ENCODE measurements around the gene ZNF43. TPM values are rescaled to one million over a fixed set of nuclear protein-coding genes. Genes with fewer than 3 reads are reported as not detected.

ZNF43 gene
- polyA plus RNA-seq, 1 of the 3 experiments (the other 2 are of a cell fraction) = 3.4 TPM

- TF ChIP-seq YY1 (IDR thresholded peaks at IDR 0.05; ENCODE audit: low read depth) = no peak
- TF ChIP-seq RXRA (IDR thresholded peaks at IDR 0.05; ENCODE audit: borderline replicate concordance, low read depth) = no peak
- no peak for TF ChIP-seq USF2 (IDR thresholded peaks at IDR 0.05; ENCODE audit: borderline replicate concordance, low read depth, low read length)
- TF ChIP-seq TCF12 (IDR thresholded peaks at IDR 0.05) = no peak
- TF ChIP-seq, protein P1, sequence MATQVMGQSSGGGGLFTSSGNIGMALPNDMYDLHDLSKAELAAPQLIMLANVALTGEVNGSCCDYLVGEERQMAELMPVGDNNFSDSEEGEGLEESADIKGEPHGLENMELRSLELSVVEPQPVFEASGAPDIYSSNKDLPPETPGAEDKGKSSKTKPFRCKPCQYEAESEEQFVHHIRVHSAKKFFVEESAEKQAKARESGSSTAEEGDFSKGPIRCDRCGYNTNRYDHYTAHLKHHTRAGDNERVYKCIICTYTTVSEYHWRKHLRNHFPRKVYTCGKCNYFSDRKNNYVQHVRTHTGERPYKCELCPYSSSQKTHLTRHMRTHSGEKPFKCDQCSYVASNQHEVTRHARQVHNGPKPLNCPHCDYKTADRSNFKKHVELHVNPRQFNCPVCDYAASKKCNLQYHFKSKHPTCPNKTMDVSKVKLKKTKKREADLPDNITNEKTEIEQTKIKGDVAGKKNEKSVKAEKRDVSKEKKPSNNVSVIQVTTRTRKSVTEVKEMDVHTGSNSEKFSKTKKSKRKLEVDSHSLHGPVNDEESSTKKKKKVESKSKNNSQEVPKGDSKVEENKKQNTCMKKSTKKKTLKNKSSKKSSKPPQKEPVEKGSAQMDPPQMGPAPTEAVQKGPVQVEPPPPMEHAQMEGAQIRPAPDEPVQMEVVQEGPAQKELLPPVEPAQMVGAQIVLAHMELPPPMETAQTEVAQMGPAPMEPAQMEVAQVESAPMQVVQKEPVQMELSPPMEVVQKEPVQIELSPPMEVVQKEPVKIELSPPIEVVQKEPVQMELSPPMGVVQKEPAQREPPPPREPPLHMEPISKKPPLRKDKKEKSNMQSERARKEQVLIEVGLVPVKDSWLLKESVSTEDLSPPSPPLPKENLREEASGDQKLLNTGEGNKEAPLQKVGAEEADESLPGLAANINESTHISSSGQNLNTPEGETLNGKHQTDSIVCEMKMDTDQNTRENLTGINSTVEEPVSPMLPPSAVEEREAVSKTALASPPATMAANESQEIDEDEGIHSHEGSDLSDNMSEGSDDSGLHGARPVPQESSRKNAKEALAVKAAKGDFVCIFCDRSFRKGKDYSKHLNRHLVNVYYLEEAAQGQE (IDR thresholded peaks at IDR 0.05; ENCODE audit: low read depth, low read length) = no peak
- no peak for TF ChIP-seq FOXJ3 (CRISPR knock-in tag; IDR thresholded peaks at IDR 0.05)
- TF ChIP-seq PBX3 (IDR thresholded peaks at IDR 0.05) = no peak
- Histone ChIP-seq H3K27me3 (ENCODE audit: insufficient read depth) (no peaks in the 10 kb centered on the region), H3F3A (replicated peaks; ENCODE audit: insufficient read depth) (peaks cover 37% of the 10 kb centered on the region), H3K9ac (no peak overlapping the region), H2AFZ (ENCODE audit: low read depth) (no peak overlapping the region), H3K4me3 (ENCODE audit: low read depth in 2 of 2, low read length in 1 of 2) (no peak overlapping the region), H3K9me2 (no peaks in the 10 kb centered on the region), H3K36me3 (replicated peaks in 1 of 2; ENCODE audit: control insufficient read depth in 1 of 2, insufficient read depth in 2 of 2, low read length in 1 of 2) (peaks cover 0 to 42% of the 10 kb centered on the region in 2 experiments), H4K20me1 (ENCODE audit: insufficient read depth) (no peaks in the 10 kb centered on the region), H3K9me3 (peaks cover 5% of the 10 kb centered on the region), H3K27ac (ENCODE audit: low read depth in 2 of 2, low read length in 1 of 2) (no peak overlapping the region), H3K79me2 (ENCODE audit: insufficient read depth) (peaks cover 62% of the 10 kb centered on the region), H3K4me2 (no peak overlapping the region), H3K4me1 (ENCODE audit: control insufficient read depth in 1 of 2, insufficient read depth in 2 of 2, low read depth in 1 of 2, low read length in 1 of 2) (peaks cover 0 to 2% of the 10 kb centered on the region in 2 experiments; a peak in 1 of 4 replicates)
- ChIA-PET POLR2A (interaction anchor here (1.1 kb wide), 1 partner anchor 19 kb away, joined by 3 read pairs; no protein-coding TSS in a partner anchor), CTCF (no interaction called here)
- WGBS (ENCODE audit: low lambda C conversion rate) = 96% methylated on average over 8 of the region's 10 CpGs
- no peak for DNase-seq
Observed at GRCh38 chr19:21833733-21834132, 2.2 kb downstream of the ZNF43 start.

DNA sequence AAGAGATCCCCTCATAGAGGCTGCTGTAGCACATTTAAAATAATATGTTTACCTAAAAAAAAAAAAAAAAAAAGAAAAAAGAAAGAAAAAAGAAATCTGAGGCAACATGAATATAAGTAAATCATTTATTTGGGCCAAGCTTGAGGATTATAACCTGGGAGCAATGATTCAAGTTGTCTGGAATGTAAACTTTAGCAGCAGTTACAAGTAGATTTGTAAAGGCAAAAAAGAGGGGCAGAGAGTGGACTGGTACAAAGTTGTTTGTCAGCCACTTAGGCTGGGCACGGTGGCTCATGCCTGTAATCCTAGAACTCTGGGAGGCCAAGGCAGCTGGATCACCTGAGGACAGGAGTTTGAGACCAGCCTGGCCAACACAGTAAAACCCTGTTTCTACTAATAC is 11.3 kb downstream of the ZNF43 start:
- Histone ChIP-seq H3K27ac (ENCODE audit: low read depth in 2 of 2, low read length in 1 of 2) (no peak overlapping the region), H3K9me3 (peaks cover 1% of the 10 kb centered on the region; the same call in 1 of the 2 replicates), H3K4me3 (ENCODE audit: low read depth in 2 of 2, low read length in 1 of 2) (no peak overlapping the region), H2AFZ (ENCODE audit: low read depth) (no peak overlapping the region), H3K4me1 (ENCODE audit: control insufficient read depth in 1 of 2, insufficient read depth in 2 of 2, low read depth in 1 of 2, low read length in 1 of 2) (no peaks in the 10 kb centered on the region), H4K20me1 (ENCODE audit: insufficient read depth) (no peaks in the 10 kb centered on the region), H3K9me2 (no peaks in the 10 kb centered on the region), H3K79me2 (ENCODE audit: insufficient read depth) (peaks cover 82% of the 10 kb centered on the region), H3K4me2 (no peak overlapping the region), H3K27me3 (ENCODE audit: insufficient read depth) (no peaks in the 10 kb centered on the region), H3K36me3 (replicated peaks in 1 of 2; ENCODE audit: control insufficient read depth in 1 of 2, insufficient read depth in 2 of 2, low read length in 1 of 2) (peaks cover 0 to 75% of the 10 kb centered on the region in 2 experiments), H3F3A (replicated peaks; ENCODE audit: insufficient read depth) (peaks cover 19% of the 10 kb centered on the region), H3K9ac (no peak overlapping the region)
- 50% methylated on average over 1 of the region's 1 CpG for WGBS (ENCODE audit: low lambda C conversion rate)
- DNase-seq = no peak
- POLR2A ChIA-PET = no interaction called here
- TF ChIP-seq EP300 (IDR thresholded peaks at IDR 0.05; ENCODE audit: borderline replicate concordance in 1 of 2, low read depth in 1 of 2, low read length in 1 of 2) = no peak
- no peak for TF ChIP-seq GABPA (IDR thresholded peaks at IDR 0.05; ENCODE audit: low read depth)
- no peak for TF ChIP-seq MXI1 (IDR thresholded peaks at IDR 0.05; ENCODE audit: low read depth, low read length)
- TF ChIP-seq TCF12 (IDR thresholded peaks at IDR 0.05) = no peak
- TF ChIP-seq CTCF (IDR thresholded peaks at IDR 0.05) = no peak
- TF ChIP-seq SMC3 (IDR thresholded peaks at IDR 0.05; ENCODE audit: low read depth, low read length) = no peak
- CTCF ChIA-PET = no interaction called here
